Measurements from ENCODE around the gene FLG2. TPM values are rescaled to one million over a fixed set of nuclear protein-coding genes. Genes with fewer than 3 reads are reported as not detected.

FLG2 gene
- total and polyA plus RNA-seq, 10 of the 15 experiments (the other 5 are each of a cell fraction or from before 2014, with no cell fraction given), result not detected

- no peak for TF ChIP-seq ZBTB11 (CRISPR knock-in tag; IDR thresholded peaks at IDR 0.05)
- no peak for TF ChIP-seq ZBTB33 (IDR thresholded peaks at IDR 0.05)
- no peak for TF ChIP-seq POLR2AphosphoS2 (IDR thresholded peaks at IDR 0.05; ENCODE audit: low read depth, low read length)
- TF ChIP-seq RAD51 (IDR thresholded peaks at IDR 0.05), result no peak
- TF ChIP-seq MLLT1 (IDR thresholded peaks at IDR 0.05), result no peak
- no peak for TF ChIP-seq SIN3A (IDR thresholded peaks at IDR 0.05; ENCODE audit: low read depth, low read length)
- no peak for TF ChIP-seq PRDM15 (CRISPR knock-in tag; IDR thresholded peaks at IDR 0.05)
- no peak for TF ChIP-seq CHD2 (IDR thresholded peaks at IDR 0.05; ENCODE audit: borderline replicate concordance, low read depth, low read length)
These were observed 14.6 kb upstream of the FLG2 start (continued) for GRCh38 chr1:152374451-152374850.
